Measurements from ENCODE around the gene DOCK1.
"Not testable (repeated sequence)": the region's sequence is repeated elsewhere in the genome, so short reads cannot be mapped to it uniquely, and the experiment has no call there.

DNA sequence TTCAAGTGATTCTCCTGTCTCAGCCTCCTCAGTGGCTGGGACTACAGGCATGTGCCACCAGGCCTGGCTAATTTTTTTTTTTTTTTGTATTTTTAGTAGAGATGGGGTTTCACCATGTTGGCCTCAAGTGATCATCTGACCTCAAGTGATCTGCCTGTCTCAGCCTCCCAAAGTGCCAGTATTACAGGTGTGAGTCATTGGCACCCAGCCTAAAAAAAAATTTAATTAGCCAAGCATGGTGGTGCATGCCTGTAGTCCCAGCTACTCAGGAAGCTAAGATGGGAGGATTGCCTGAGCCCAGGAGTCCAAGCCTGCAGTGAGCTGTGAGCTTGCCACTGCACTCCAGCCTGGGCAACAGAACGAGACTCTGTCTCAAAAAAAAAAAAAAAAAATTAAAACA lies 16.8 kb upstream of the DOCK1 start:
- TF ChIP-seq, protein P1, sequence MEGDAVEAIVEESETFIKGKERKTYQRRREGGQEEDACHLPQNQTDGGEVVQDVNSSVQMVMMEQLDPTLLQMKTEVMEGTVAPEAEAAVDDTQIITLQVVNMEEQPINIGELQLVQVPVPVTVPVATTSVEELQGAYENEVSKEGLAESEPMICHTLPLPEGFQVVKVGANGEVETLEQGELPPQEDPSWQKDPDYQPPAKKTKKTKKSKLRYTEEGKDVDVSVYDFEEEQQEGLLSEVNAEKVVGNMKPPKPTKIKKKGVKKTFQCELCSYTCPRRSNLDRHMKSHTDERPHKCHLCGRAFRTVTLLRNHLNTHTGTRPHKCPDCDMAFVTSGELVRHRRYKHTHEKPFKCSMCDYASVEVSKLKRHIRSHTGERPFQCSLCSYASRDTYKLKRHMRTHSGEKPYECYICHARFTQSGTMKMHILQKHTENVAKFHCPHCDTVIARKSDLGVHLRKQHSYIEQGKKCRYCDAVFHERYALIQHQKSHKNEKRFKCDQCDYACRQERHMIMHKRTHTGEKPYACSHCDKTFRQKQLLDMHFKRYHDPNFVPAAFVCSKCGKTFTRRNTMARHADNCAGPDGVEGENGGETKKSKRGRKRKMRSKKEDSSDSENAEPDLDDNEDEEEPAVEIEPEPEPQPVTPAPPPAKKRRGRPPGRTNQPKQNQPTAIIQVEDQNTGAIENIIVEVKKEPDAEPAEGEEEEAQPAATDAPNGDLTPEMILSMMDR (IDR thresholded peaks at IDR 0.05): not testable (repeated sequence)
- TF ChIP-seq POLR2A (IDR thresholded peaks at IDR 0.05): not testable (repeated sequence)

All from breast epithelium (tissue), 3 donors.